ENCODE data around the gene MUS81. TPM values are rescaled to one million over a fixed set of nuclear protein-coding genes. Genes with fewer than 3 reads are reported as not detected.

Gene MUS81
- total and polyA plus RNA-seq, 9 donors: 15.9 to 87.0 (median 55.7) TPM

DNA sequence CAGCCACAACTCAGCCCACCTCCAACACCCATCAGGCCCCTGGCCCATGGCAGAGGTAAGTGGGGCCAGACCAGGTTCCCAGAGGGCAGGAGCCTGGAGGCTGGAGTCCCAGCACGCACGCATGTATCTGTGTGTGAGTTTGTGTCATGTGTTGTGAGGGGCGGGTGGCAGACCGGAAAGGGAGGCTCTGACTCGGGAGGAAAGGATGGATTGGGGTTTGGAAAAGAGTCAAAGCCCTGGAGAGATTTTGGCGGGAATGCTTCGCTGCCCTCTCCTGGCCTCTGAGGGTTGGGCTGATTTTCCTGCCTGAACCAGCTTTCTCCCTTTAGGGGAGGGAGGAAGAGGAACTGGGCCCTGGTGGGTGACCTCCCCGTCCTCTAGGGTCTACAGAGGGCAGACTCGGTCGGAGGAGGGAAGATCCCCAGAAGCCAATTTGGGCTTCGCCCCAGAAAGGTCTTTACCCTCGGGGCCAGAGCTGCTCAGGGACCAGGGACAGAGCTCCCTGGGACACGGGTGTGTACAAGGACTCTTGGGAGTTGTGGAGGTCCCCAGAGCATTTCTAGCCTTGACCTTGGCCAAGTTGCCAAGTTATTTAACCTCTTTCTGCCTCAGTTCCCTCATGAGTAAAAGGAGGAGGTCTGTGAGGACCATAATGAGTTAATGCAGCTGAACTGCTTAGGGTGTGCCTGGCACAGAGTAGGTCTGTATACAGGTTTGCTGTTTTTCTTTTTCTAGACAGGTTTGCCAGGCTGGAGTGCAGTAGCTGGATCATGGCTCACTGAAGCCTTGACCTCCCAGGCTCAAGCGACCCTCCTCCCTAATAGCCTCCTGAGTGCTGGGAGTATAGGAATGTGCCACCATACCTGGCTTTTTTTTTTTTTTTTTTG is 51.7 kb downstream of the MUS81 start:
- WGBS, 3 donors: 11 to 16% (median 15%) methylated on average over 14 of the region's 14 CpGs
- TF ChIP-seq CTCF (IDR thresholded peaks at IDR 0.05) (peak in 2 of 3 donors; percentile 40 to 42), EP300 (IDR thresholded peaks at IDR 0.05) (no peak)
- intact Hi-C loops (cut with DNase I): no loop called here
- peaks cover 28% of the 10 kb centered on the region for H3K4me1 ChIP-seq (ENCODE audit: insufficient read depth)
- H3K27me3 ChIP-seq: no peaks in the 10 kb centered on the region
- no peaks in the 10 kb centered on the region for H3K36me3 ChIP-seq
- H3K4me3 ChIP-seq: no peak overlapping the region
- DNase-seq: peak; percentile 72 to 82 (median 73)
- no peak overlapping the region for H3K27ac ChIP-seq
- H3K9me3 ChIP-seq: no peaks in the 10 kb centered on the region

- TF ChIP-seq POLR2A (IDR thresholded peaks at IDR 0.05): no peak
- no peak for TF ChIP-seq CTCF (IDR thresholded peaks at IDR 0.05)
- TF ChIP-seq EP300 (IDR thresholded peaks at IDR 0.05): no peak
- no peak overlapping the region for H3K27ac ChIP-seq
- 34 to 42% (median 40%) methylated on average over 4 of the region's 4 CpGs for WGBS, 3 donors
- intact Hi-C loops (cut with DNase I): no loop called here
- no peaks in the 10 kb centered on the region for H3K9me3 ChIP-seq
- DNase-seq: no peak
- no peaks in the 10 kb centered on the region for H3K36me3 ChIP-seq
- H3K4me1 ChIP-seq (ENCODE audit: insufficient read depth): peaks cover 36% of the 10 kb centered on the region
- H3K4me3 ChIP-seq: no peak overlapping the region
- H3K27me3 ChIP-seq: no peaks in the 10 kb centered on the region
Measured at GRCh38 chr11:65912845-65913244, 52.6 kb downstream of the MUS81 start.

GRCh38 chr11:65915101-65915820 is 55.0 kb downstream of the MUS81 start:
- Histone ChIP-seq H3K36me3 (no peaks in the 10 kb centered on the region), H3K9me3 (no peaks in the 10 kb centered on the region), H3K4me3 (no peak overlapping the region), H3K27ac (peak overlapping the region; percentile 58 to 79), H3K4me1 (ENCODE audit: insufficient read depth) (peaks cover 42% of the 10 kb centered on the region), H3K27me3 (no peaks in the 10 kb centered on the region)
- TF ChIP-seq EP300 (IDR thresholded peaks at IDR 0.05) (no peak), CTCF (IDR thresholded peaks at IDR 0.05) (no peak), POLR2A (IDR thresholded peaks at IDR 0.05) (no peak)
- intact Hi-C loops (cut with DNase I): no loop called here
- peak in 1 of 5 donors; percentile 41 for DNase-seq
- 29 to 46% (median 29%) methylated on average over 10 of the region's 10 CpGs for WGBS, 3 donors

- no peaks in the 10 kb centered on the region for H3K9me3 ChIP-seq
- H3K4me1 ChIP-seq (ENCODE audit: insufficient read depth): peaks cover 46% of the 10 kb centered on the region
Measured at GRCh38 chr11:65915821-65916251, 55.6 kb downstream of the MUS81 start.

More at GRCh38 chr11:65915821-65916251, 55.6 kb downstream of the MUS81 start:
- H3K27me3 ChIP-seq: no peaks in the 10 kb centered on the region
- H3K4me3 ChIP-seq: no peak overlapping the region
- DNase-seq: peak; percentile 83 to 91 (median 86)
- 5 to 10% (median 8%) methylated on average over 13 of the region's 13 CpGs for WGBS, 3 donors
- H3K36me3 ChIP-seq: no peaks in the 10 kb centered on the region
- TF ChIP-seq EP300 (IDR thresholded peaks at IDR 0.05) (no peak), CTCF (IDR thresholded peaks at IDR 0.05) (no peak), POLR2A (IDR thresholded peaks at IDR 0.05) (no peak)
- peak overlapping the region; percentile 58 to 79 for H3K27ac ChIP-seq
- intact Hi-C loops (cut with DNase I): no loop called here

Other genes starting within 250 kb of the MUS81 start
- 10 to 100 TPM; 23.2 to 51.9 (median 46.0) TPM for gene MAP3K11, start 246.2 kb upstream of the MUS81 start, total RNA-seq
- gene MAP3K11, start 246.2 kb upstream of the MUS81 start, polyA plus RNA-seq: 10 to 100 TPM in 1 of 2 donors, 1 to 10 TPM in 1; 6.7 to 27.9 TPM
- gene PCNX3, start 244.7 kb upstream of the MUS81 start, total RNA-seq: 10 to 100 TPM; 10.6 to 42.1 (median 28.2) TPM
- 10 to 100 TPM in 1 of 2 donors, 1 to 10 TPM in 1; 3.3 to 14.8 TPM for gene PCNX3, start 244.7 kb upstream of the MUS81 start, polyA plus RNA-seq
- 10 to 100 TPM; 15.0 to 48.2 (median 42.6) TPM for gene SIPA1, start 222.3 kb upstream of the MUS81 start, total RNA-seq
- 10 to 100 TPM; 10.0 to 26.7 TPM for gene SIPA1, start 222.3 kb upstream of the MUS81 start, polyA plus RNA-seq
- gene RELA, start 197.5 kb upstream of the MUS81 start, total RNA-seq: 100 to 1,000 TPM in 1 of 7 donors, 10 to 100 TPM in 6; 50.8 to 102 (median 91.6) TPM
- 10 to 100 TPM; 52.0 to 55.0 TPM for gene RELA, start 197.5 kb upstream of the MUS81 start, polyA plus RNA-seq
- 100 to 1,000 TPM in 1 of 7 donors, 10 to 100 TPM in 6; 64.5 to 110 (median 78.2) TPM for gene KAT5, start 148.2 kb upstream of the MUS81 start, total RNA-seq
- gene KAT5, start 148.2 kb upstream of the MUS81 start, polyA plus RNA-seq: 10 to 100 TPM; 56.1 to 67.0 TPM
- 100 to 1,000 TPM in 1 of 7 donors, 10 to 100 TPM in 6; 42.5 to 154 (median 49.7) TPM for gene RNASEH2C, start 139.6 kb upstream of the MUS81 start, total RNA-seq
- gene RNASEH2C, start 139.6 kb upstream of the MUS81 start, polyA plus RNA-seq: 10 to 100 TPM; 17.9 to 67.2 TPM
- gene AP5B1, start 79.5 kb upstream of the MUS81 start, total RNA-seq: 10 to 100 TPM in 2 of 7 donors, 1 to 10 TPM in 5; 4.6 to 14.7 (median 8.6) TPM
- 1 to 10 TPM; 2.3 to 6.6 TPM for gene AP5B1, start 79.5 kb upstream of the MUS81 start, polyA plus RNA-seq
- 1 to 10 TPM in 1 of 7 donors, under 1 TPM in 2, not detected in 4; 0.24 to 3.6 (median 0.31) TPM for gene OVOL1, start 73.4 kb upstream of the MUS81 start, total RNA-seq
- not detected for gene OVOL1, start 73.4 kb upstream of the MUS81 start, polyA plus RNA-seq
- gene SNX32, start 26.5 kb upstream of the MUS81 start, total RNA-seq: 1 to 10 TPM in 4 of 7 donors, under 1 TPM in 2, not detected in 1; 0.66 to 3.0 (median 1.6) TPM
- gene SNX32, start 26.5 kb upstream of the MUS81 start, polyA plus RNA-seq: under 1 TPM; 0.40 to 0.80 TPM
- 100 to 1,000 TPM; 215 to 585 (median 476) TPM for gene CFL1, start 2.3 kb upstream of the MUS81 start, total RNA-seq
- 100 to 1,000 TPM; 327 to 693 TPM for gene CFL1, start 2.3 kb upstream of the MUS81 start, polyA plus RNA-seq
- 100 to 1,000 TPM in 5 of 7 donors, 10 to 100 TPM in 2; 48.2 to 172 (median 144) TPM for gene EFEMP2, start 12.4 kb downstream of the MUS81 start, total RNA-seq
- gene EFEMP2, start 12.4 kb downstream of the MUS81 start, polyA plus RNA-seq: 100 to 1,000 TPM in 1 of 2 donors, 10 to 100 TPM in 1; 46.6 to 109 TPM
- 1 to 10 TPM in 2 of 7 donors, under 1 TPM in 5; 0.30 to 1.3 (median 0.81) TPM for gene CTSW, start 19.4 kb downstream of the MUS81 start, total RNA-seq
- gene CTSW, start 19.4 kb downstream of the MUS81 start, polyA plus RNA-seq: under 1 TPM; 0.75 to 0.91 TPM
- 10 to 100 TPM; 32.5 to 71.7 (median 44.2) TPM for gene FIBP, start 28.0 kb downstream of the MUS81 start, total RNA-seq
- 10 to 100 TPM; 40.1 to 74.2 TPM for gene FIBP, start 28.0 kb downstream of the MUS81 start, polyA plus RNA-seq
- 10 to 100 TPM; 31.5 to 85.0 (median 58.1) TPM for gene CCDC85B, start 30.2 kb downstream of the MUS81 start, total RNA-seq
- 10 to 100 TPM in 1 of 2 donors, not detected in 1; 41.5 TPM for gene CCDC85B, start 30.2 kb downstream of the MUS81 start, polyA plus RNA-seq
- gene FOSL1, start 40.0 kb downstream of the MUS81 start, total RNA-seq: 1 to 10 TPM in 4 of 7 donors, under 1 TPM in 3; 0.61 to 9.4 (median 1.1) TPM
- gene FOSL1, start 40.0 kb downstream of the MUS81 start, polyA plus RNA-seq: 1 to 10 TPM in 1 of 2 donors, under 1 TPM in 1; 0.94 to 1.0 TPM
- gene C11orf68, start 58.6 kb downstream of the MUS81 start, total RNA-seq: 10 to 100 TPM; 13.7 to 70.5 (median 38.4) TPM
- gene C11orf68, start 58.6 kb downstream of the MUS81 start, polyA plus RNA-seq: 10 to 100 TPM; 20.5 to 57.8 TPM
- gene DRAP1, start 59.0 kb downstream of the MUS81 start, total RNA-seq: 10 to 100 TPM; 40.2 to 84.4 (median 78.3) TPM
- gene DRAP1, start 59.0 kb downstream of the MUS81 start, polyA plus RNA-seq: 10 to 100 TPM; 22.2 to 86.7 TPM
- gene TSGA10IP, start 85.0 kb downstream of the MUS81 start, total RNA-seq: not detected
- not detected for gene TSGA10IP, start 85.0 kb downstream of the MUS81 start, polyA plus RNA-seq
- 10 to 100 TPM; 41.4 to 64.9 (median 57.0) TPM for gene SART1, start 101.3 kb downstream of the MUS81 start, total RNA-seq
- 10 to 100 TPM in 1 of 2 donors, 1 to 10 TPM in 1; 8.8 to 52.4 TPM for gene SART1, start 101.3 kb downstream of the MUS81 start, polyA plus RNA-seq
- gene EIF1AD, start 141.7 kb downstream of the MUS81 start, total RNA-seq: 10 to 100 TPM; 15.2 to 42.1 (median 30.2) TPM
- gene EIF1AD, start 141.7 kb downstream of the MUS81 start, polyA plus RNA-seq: 10 to 100 TPM; 21.3 to 31.7 TPM
- gene BANF1, start 142.1 kb downstream of the MUS81 start, total RNA-seq: 100 to 1,000 TPM in 5 of 7 donors, 10 to 100 TPM in 2; 42.1 to 268 (median 161) TPM
- gene BANF1, start 142.1 kb downstream of the MUS81 start, polyA plus RNA-seq: 100 to 1,000 TPM; 207 to 222 TPM
- 10 to 100 TPM in 1 of 7 donors, under 1 TPM in 4, not detected in 2; 0.32 to 25.4 (median 0.84) TPM for gene CST6, start 151.6 kb downstream of the MUS81 start, total RNA-seq
- gene CST6, start 151.6 kb downstream of the MUS81 start, polyA plus RNA-seq: under 1 TPM in 1 of 2 donors, not detected in 1; 0.30 TPM
- gene CATSPER1, start 166.0 kb downstream of the MUS81 start, total RNA-seq: under 1 TPM in 1 of 7 donors, not detected in 6; 0.25 TPM
- gene CATSPER1, start 166.0 kb downstream of the MUS81 start, polyA plus RNA-seq: not detected
- 1 to 10 TPM in 1 of 7 donors, under 1 TPM in 3, not detected in 3; 0.20 to 3.3 (median 0.70) TPM for gene GAL3ST3, start 188.7 kb downstream of the MUS81 start, total RNA-seq
- under 1 TPM in 1 of 2 donors, not detected in 1; 0.08 TPM for gene GAL3ST3, start 188.7 kb downstream of the MUS81 start, polyA plus RNA-seq
- 100 to 1,000 TPM; 113 to 199 (median 189) TPM for gene SF3B2, start 191.9 kb downstream of the MUS81 start, total RNA-seq
- gene SF3B2, start 191.9 kb downstream of the MUS81 start, polyA plus RNA-seq: 100 to 1,000 TPM; 132 to 203 TPM
- gene PACS1, start 209.8 kb downstream of the MUS81 start, total RNA-seq: 10 to 100 TPM; 22.4 to 83.9 (median 73.9) TPM
- 10 to 100 TPM; 31.3 to 92.9 TPM for gene PACS1, start 209.8 kb downstream of the MUS81 start, polyA plus RNA-seq

Measured in ovary (tissue), 9 donors.